D721Med (cell line): Measurements from ENCODE around the gene SNTG2.
"Not testable (repeated sequence)": the region's sequence is repeated elsewhere in the genome, so short reads cannot be mapped to it uniquely, and the experiment has no call there.

ENCODE experiments used
- DNase-seq: peaks from one replicate; pipeline ENCODE4 v3.0.0; 2011; ENCODE audit warnings: low spot score; ENCODE audit not compliant: insufficient read length
- FAIRE-seq: peaks from 2 replicates; lab custom pipeline; 2011; peaks lifted over from hg19 to GRCh38; lab: Jason Lieb, UNC
- CTCF ChIP-seq: IDR thresholded peaks from 2 replicates; pipeline ENCODE4 v1.5.1; 2012; ENCODE audit warnings: mild to moderate bottlenecking, control low read depth; ENCODE audit not compliant: insufficient read depth; ENCODE audit errors: missing control alignments

The SNTG2 gene

DNA sequence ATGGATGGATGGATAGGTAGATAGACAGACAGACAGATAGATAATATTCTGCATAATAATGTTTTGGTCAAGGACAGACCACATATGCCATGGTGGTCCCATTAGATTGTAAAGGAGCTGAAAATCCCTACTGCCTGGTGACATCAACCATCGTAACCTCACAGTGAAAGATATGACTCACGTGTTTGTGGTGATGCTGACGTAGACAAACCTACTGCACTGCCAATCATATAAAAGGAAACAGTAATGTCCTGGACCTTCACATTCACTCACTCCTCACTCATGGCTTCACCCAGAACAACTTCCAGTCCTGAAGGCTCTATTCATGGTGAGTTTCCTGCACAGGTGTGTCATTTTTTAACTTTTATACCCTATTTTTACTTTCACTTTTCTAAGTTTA lies 259.7 kb downstream of the SNTG2 start:
- DNase-seq: no peak
- FAIRE-seq: no peak
- no peak for TF ChIP-seq CTCF

- DNase-seq (no peak), FAIRE-seq (no peak)
- TF ChIP-seq CTCF: no peak
These were observed 269.4 kb downstream of the SNTG2 start for GRCh38 chr2:1219901-1220573.

- no peak for TF ChIP-seq CTCF
- FAIRE-seq: no peak
These were observed 271.4 kb downstream of the SNTG2 start for GRCh38 chr2:1222056-1222455.

DNA sequence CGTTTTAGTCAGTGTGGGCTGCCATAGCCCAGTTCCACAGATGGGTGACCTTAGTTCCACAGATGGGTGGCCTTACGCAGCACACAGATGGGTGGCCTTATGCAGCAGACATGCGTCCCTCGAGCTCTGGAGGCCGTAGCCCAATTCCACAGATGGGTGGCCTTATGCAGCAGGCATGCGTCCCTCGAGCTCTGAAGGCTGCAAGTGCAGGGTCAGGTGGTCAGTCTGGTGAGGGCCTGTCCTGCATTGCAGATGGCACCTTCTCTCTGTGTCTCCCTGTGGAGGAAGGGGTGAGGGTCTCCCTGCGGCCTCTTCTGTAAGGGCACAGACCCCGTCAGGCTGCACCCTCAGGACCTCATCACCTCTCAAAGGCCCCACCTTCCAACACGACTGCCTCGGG lies 273.1 kb downstream of the SNTG2 start:
- FAIRE-seq (no peak), DNase-seq (no peak)
- no peak for TF ChIP-seq CTCF

More at GRCh38 chr2:1222056-1222455, 271.4 kb downstream of the SNTG2 start:
- no peak for DNase-seq

DNA sequence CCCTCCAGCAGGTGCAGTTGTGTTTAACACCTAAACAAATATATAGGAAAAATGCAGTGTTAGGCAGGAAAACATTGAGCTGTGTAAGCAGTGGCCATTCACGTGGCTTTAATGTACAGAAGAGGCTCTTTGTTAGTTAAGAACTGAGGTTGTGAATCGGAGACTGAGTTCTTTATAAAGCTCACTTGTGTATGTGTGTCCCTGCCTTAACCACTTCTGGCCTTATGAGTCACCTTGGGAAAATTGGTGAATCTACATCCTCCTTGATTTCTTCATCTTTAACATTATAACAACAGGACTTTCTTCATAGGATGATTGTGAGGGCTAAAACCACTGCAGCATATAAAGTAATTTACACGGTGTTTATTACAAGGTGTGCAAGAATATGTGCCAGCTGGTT lies 274.3 kb downstream of the SNTG2 start:
- no peak for TF ChIP-seq CTCF
- FAIRE-seq (no peak), DNase-seq (no peak)

DNA sequence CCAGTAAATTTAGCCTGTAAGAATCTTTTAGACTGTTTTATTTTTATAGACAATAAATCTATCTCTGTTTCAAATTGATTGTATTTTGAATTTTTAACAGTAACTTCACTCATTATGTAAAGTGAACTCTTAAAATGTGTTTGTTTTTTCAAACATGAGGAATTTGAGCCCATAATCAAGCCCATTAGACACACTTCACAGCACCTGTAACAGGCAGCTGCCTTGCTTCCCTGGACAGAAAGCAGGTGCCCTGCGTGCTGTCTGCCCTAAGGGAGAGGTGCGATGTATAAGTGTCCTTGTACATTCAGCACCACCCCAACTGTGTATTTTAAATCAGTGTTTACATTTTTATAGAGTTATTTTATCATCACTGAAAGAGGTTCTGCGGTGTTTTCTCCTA lies 276.1 kb downstream of the SNTG2 start:
- TF ChIP-seq CTCF: no peak
- DNase-seq (no peak), FAIRE-seq (no peak)

- FAIRE-seq (no peak), DNase-seq (no peak)
- TF ChIP-seq CTCF: no peak
These were observed 276.7 kb downstream of the SNTG2 start for GRCh38 chr2:1227274-1227900.

DNA sequence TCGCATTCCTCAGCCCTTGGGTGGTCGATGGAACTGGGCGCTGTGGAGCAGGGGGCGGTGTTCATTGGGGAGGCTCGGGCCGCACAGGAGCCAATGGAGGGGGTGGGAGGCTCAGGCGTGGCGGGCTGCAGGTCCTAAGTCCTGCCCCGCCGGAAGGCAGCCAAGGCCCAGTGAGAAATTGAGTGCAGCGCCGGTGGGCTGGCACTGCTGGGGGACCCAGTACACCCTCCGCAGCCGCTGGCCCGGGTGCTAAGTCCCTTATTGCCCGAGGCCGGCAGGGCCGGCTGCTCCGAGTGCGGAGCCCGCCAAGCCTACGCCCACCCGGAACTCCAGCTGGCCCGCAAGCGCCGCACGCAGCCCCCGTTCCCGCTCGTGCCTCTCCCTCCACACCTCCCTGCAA lies 278.9 kb downstream of the SNTG2 start:
- not testable (repeated sequence) for DNase-seq, FAIRE-seq
